Suprapubic skin (tissue), 4 donors: ENCODE data around the gene LMX1A. TPM values are rescaled to one million over a fixed set of nuclear protein-coding genes. Genes with fewer than 3 reads are reported as not detected.

Experiments
- DNase-seq, 2 donors: peaks; one replicate each; pipeline ENCODE4 v3.0.0-alpha.2; 2019; ENCODE audit warnings: low spot score in 2 of 2
- H3K27ac ChIP-seq: fragments of 200-600 bp; sonication (generic); one replicate; pipeline ENCODE4 v1.5.1; 2019
- H3K27me3 ChIP-seq: fragments of 200-600 bp; sonication (generic); one replicate; pipeline ENCODE4 v1.5.1; 2019
- H3K36me3 ChIP-seq: fragments of 200-600 bp; sonication (generic); one replicate; pipeline ENCODE4 v1.5.1; 2019
- H3K4me1 ChIP-seq: fragments of 200-600 bp; sonication (generic); one replicate; pipeline ENCODE4 v1.5.1; 2019
- H3K4me3 ChIP-seq: fragments of 200-600 bp; sonication (generic); one replicate; pipeline ENCODE4 v1.5.1; 2019; ENCODE audit warnings: mild to moderate bottlenecking
- H3K9me3 ChIP-seq: fragments of 200-600 bp; sonication (generic); one replicate; pipeline ENCODE4 v1.5.1; 2019
- CTCF ChIP-seq, 2 donors: fragments of 200-600 bp in 1 of 2; fragments of 450-650 bp in 1 of 2; sonication (generic) in 1 of 2; IDR thresholded peaks; one replicate each; pipeline ENCODE4 v1.5.1; 2016 to 2019; ENCODE audit warnings: antibody characterized with exemption in 2 of 2, mild to moderate bottlenecking in 1 of 2, moderate library complexity in 1 of 2
- EP300 ChIP-seq: sonication (generic); formaldehyde crosslinking; IDR thresholded peaks from one replicate; pipeline ENCODE4 v1.6.1; 2017; ENCODE audit warnings: antibody characterized with exemption
- POLR2A ChIP-seq, 2 donors: fragments of 450-650 bp; IDR thresholded peaks; one replicate each; pipeline ENCODE4 v1.6.1; 2017; ENCODE audit warnings: antibody characterized with exemption in 2 of 2, mild to moderate bottlenecking in 2 of 2, moderate library complexity in 2 of 2
- POLR2AphosphoS5 ChIP-seq, 3 donors: sonication (generic); formaldehyde crosslinking; IDR thresholded peaks; one replicate each; pipeline ENCODE4 v1.6.1; 2017; ENCODE audit warnings: antibody characterized with exemption in 3 of 3
- WGBS: methylation state at CpG from one replicate; pipeline ENCODE4 v1.1.5; 2018; 5-methylcytosine and 5-hydroxymethylcytosine counted together
- total RNA-seq, 4 donors: library from RNA; depleted of rRNA; stranded (reverse); fragments of >200 nt; gene quantifications; one replicate each; pipeline ENCODE4 v1.1.0, GENCODE V29; 2016

Gene LMX1A
- total RNA-seq, 4 donors from 2014 or later: 0.44 TPM; not detected in 3

GRCh38 chr1:165212229-165212628 is 144.3 kb downstream of the LMX1A start:
- H3K27ac ChIP-seq: no peak overlapping the region
- no peak overlapping the region for H3K4me3 ChIP-seq
- no peaks in the 10 kb centered on the region for H3K4me1 ChIP-seq
- TF ChIP-seq EP300 (no peak), CTCF (IDR thresholded peaks at IDR 0.05) (no peak), POLR2A (IDR thresholded peaks at IDR 0.05) (no peak), POLR2AphosphoS5 (IDR thresholded peaks at IDR 0.05) (no peak)
- H3K27me3 ChIP-seq: no peaks in the 10 kb centered on the region
- no peaks in the 10 kb centered on the region for H3K36me3 ChIP-seq
- no peak for DNase-seq
- H3K9me3 ChIP-seq: no peaks in the 10 kb centered on the region
- 60% methylated on average over 2 of the region's 3 CpGs for WGBS

GRCh38 chr1:165207853-165208515 is 148.5 kb downstream of the LMX1A start:
- H3K9me3 ChIP-seq: no peaks in the 10 kb centered on the region

GRCh38 chr1:165205145-165205544 is 151.4 kb downstream of the LMX1A start:
- H3K9me3 ChIP-seq: no peaks in the 10 kb centered on the region
- no peak overlapping the region for H3K27ac ChIP-seq
- H3K4me1 ChIP-seq: no peaks in the 10 kb centered on the region
- DNase-seq: no peak
- H3K4me3 ChIP-seq: no peak overlapping the region
- H3K36me3 ChIP-seq: no peaks in the 10 kb centered on the region
- no peaks in the 10 kb centered on the region for H3K27me3 ChIP-seq
- WGBS: 60% methylated on average over 3 of the region's 3 CpGs
- TF ChIP-seq POLR2AphosphoS5 (IDR thresholded peaks at IDR 0.05) (no peak), POLR2A (IDR thresholded peaks at IDR 0.05) (no peak), EP300 (no peak), CTCF (IDR thresholded peaks at IDR 0.05) (no peak)

More at GRCh38 chr1:165207853-165208515, 148.5 kb downstream of the LMX1A start:
- no peak overlapping the region for H3K4me3 ChIP-seq
- WGBS: 48% methylated on average over 5 of the region's 5 CpGs
- no peak overlapping the region for H3K27ac ChIP-seq
- no peaks in the 10 kb centered on the region for H3K36me3 ChIP-seq
- no peaks in the 10 kb centered on the region for H3K4me1 ChIP-seq
- TF ChIP-seq POLR2AphosphoS5 (IDR thresholded peaks at IDR 0.05) (no peak), EP300 (no peak), CTCF (IDR thresholded peaks at IDR 0.05) (no peak), POLR2A (IDR thresholded peaks at IDR 0.05) (no peak)
- no peak for DNase-seq
- no peaks in the 10 kb centered on the region for H3K27me3 ChIP-seq

GRCh38 chr1:165204548-165204947 is 152.0 kb downstream of the LMX1A start:
- Histone ChIP-seq H3K27ac (no peak overlapping the region), H3K4me3 (no peak overlapping the region), H3K9me3 (no peaks in the 10 kb centered on the region), H3K36me3 (no peaks in the 10 kb centered on the region), H3K27me3 (no peaks in the 10 kb centered on the region), H3K4me1 (no peaks in the 10 kb centered on the region)
- DNase-seq: no peak
- no peak for TF ChIP-seq EP300
- TF ChIP-seq CTCF (IDR thresholded peaks at IDR 0.05): no peak
- TF ChIP-seq POLR2A (IDR thresholded peaks at IDR 0.05): no peak
- no peak for TF ChIP-seq POLR2AphosphoS5 (IDR thresholded peaks at IDR 0.05)
- WGBS: 91% methylated on average over 1 of the region's 1 CpG

- WGBS: 59% methylated on average over 4 of the region's 4 CpGs
- Histone ChIP-seq H3K4me1 (no peaks in the 10 kb centered on the region), H3K36me3 (no peaks in the 10 kb centered on the region), H3K27me3 (no peaks in the 10 kb centered on the region), H3K9me3 (no peaks in the 10 kb centered on the region), H3K4me3 (no peak overlapping the region), H3K27ac (no peak overlapping the region)
- DNase-seq: no peak
- TF ChIP-seq POLR2AphosphoS5 (IDR thresholded peaks at IDR 0.05) (no peak), POLR2A (IDR thresholded peaks at IDR 0.05) (no peak), EP300 (no peak)
These were observed 165.4 kb downstream of the LMX1A start for GRCh38 chr1:165191087-165191486.

GRCh38 chr1:165189913-165190312 is 166.6 kb downstream of the LMX1A start:
- H3K9me3 ChIP-seq: no peaks in the 10 kb centered on the region
- no peak for TF ChIP-seq POLR2A (IDR thresholded peaks at IDR 0.05)
- TF ChIP-seq CTCF (IDR thresholded peaks at IDR 0.05): no peak
- no peak for TF ChIP-seq POLR2AphosphoS5 (IDR thresholded peaks at IDR 0.05)
- no peak for TF ChIP-seq EP300
- H3K4me3 ChIP-seq: no peak overlapping the region
- 86% methylated on average over 4 of the region's 4 CpGs for WGBS
- H3K4me1 ChIP-seq: no peaks in the 10 kb centered on the region
- no peak for DNase-seq
- H3K36me3 ChIP-seq: no peaks in the 10 kb centered on the region
- no peak overlapping the region for H3K27ac ChIP-seq
- no peaks in the 10 kb centered on the region for H3K27me3 ChIP-seq
